ENCODE measurements around the gene NADSYN1. TPM values are rescaled to one million over a fixed set of nuclear protein-coding genes. Genes with fewer than 3 reads are reported as not detected.

Gene NADSYN1
- total and polyA plus RNA-seq, 8 donors = 53.2 to 78.9 (median 61.9) TPM

DNA sequence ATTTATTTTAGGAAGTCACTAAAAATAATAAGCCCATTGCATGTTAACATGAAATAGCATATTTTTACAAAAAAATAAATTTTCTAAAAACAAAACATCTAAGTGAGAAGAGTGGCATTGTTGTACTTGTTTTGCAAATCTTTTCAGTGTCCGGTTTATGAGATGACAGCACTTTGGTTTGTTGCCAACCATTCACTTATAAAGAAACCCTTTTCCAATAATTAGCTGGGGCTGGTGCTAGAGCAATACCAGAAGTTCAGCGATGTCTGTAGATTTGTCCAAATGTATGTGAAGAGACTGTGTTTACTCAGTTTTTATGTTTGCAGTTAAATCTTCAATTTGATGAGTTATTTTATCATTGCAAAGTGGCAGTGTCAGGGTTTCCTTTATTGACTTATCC lies 52.0 kb downstream of the NADSYN1 start:
- Histone ChIP-seq H3K36me3 (peaks cover 0 to 62% of the 10 kb centered on the region in 2 donors), H3K4me1 (peaks cover 0 to 5% of the 10 kb centered on the region in 2 donors)

DNA sequence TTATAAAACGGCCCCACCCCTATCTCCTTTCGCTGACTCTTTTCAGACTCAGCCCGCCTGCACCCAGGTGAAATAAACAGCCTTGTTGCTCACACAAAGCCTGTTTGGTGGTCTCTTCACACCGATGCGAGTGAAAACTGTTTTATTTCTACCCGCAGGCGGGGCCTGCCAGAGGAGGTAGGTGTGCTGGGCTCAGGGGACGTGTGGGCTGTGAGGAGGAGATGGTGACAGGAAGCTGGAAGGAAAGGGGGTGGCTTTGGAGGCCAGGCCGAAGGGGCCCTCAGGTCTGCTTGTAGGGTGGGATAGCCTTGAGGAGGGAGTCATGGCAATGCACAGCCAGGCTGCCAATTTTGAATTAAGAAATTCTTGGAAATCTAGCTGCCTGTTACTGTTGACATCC lies 52.8 kb downstream of the NADSYN1 start:
- ATAC-seq = no peak
- intact Hi-C loops (cut with DNase I) = no loop called here
- TF ChIP-seq, protein P1, sequence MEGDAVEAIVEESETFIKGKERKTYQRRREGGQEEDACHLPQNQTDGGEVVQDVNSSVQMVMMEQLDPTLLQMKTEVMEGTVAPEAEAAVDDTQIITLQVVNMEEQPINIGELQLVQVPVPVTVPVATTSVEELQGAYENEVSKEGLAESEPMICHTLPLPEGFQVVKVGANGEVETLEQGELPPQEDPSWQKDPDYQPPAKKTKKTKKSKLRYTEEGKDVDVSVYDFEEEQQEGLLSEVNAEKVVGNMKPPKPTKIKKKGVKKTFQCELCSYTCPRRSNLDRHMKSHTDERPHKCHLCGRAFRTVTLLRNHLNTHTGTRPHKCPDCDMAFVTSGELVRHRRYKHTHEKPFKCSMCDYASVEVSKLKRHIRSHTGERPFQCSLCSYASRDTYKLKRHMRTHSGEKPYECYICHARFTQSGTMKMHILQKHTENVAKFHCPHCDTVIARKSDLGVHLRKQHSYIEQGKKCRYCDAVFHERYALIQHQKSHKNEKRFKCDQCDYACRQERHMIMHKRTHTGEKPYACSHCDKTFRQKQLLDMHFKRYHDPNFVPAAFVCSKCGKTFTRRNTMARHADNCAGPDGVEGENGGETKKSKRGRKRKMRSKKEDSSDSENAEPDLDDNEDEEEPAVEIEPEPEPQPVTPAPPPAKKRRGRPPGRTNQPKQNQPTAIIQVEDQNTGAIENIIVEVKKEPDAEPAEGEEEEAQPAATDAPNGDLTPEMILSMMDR (IDR thresholded peaks at IDR 0.05) = no peak
- no peak overlapping the region for H3K27ac ChIP-seq
- H3K27me3 ChIP-seq = no peaks in the 10 kb centered on the region
- DNase-seq = no peak
- H3K36me3 ChIP-seq = peaks cover 0 to 55% of the 10 kb centered on the region in 2 donors
- peaks cover 0 to 24% of the 10 kb centered on the region in 2 donors for H3K9me3 ChIP-seq
- H3K4me1 ChIP-seq = no peaks in the 10 kb centered on the region
- no peak overlapping the region for H3K4me3 ChIP-seq

More for the DNA sequence above, 52.0 kb downstream of the NADSYN1 start:
- intact Hi-C loops (cut with DNase I) = no loop called here
- Histone ChIP-seq H3K4me3 (no peak overlapping the region), H3K9me3 (peaks cover 0 to 16% of the 10 kb centered on the region in 2 donors), H3K27ac (no peak overlapping the region), H3K27me3 (no peaks in the 10 kb centered on the region)
- DNase-seq (no peak), ATAC-seq (no peak)
- TF ChIP-seq, protein P1 (IDR thresholded peaks at IDR 0.05) = no peak

DNA sequence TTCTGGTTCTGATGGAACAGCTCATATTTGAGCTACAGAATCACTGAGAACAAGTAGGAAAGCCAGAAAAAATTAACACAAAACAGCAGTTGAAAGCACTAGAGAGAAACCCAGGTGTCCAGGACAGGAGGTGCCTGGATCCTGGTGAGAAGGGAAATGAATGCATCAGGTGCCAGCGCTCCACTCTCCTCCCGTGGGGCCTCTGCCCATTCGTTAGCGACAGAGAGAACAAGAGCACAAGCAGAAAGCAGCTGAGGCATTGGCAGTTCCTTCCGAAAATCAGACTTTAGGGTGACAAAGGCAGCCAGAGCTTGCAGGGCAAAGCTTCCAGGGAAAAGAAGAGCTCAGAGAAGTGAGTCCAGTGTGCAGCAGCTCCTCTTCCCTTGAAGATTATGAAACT lies 54.1 kb downstream of the NADSYN1 start:
- no peak for ATAC-seq
- Histone ChIP-seq H3K4me3 (no peak overlapping the region), H3K27me3 (no peaks in the 10 kb centered on the region), H3K36me3 (peaks cover 0 to 41% of the 10 kb centered on the region in 2 donors), H3K4me1 (no peaks in the 10 kb centered on the region), H3K9me3 (peaks cover 0 to 29% of the 10 kb centered on the region in 2 donors), H3K27ac (no peak overlapping the region)
- TF ChIP-seq, protein P1 (IDR thresholded peaks at IDR 0.05) = no peak
- intact Hi-C loops (cut with DNase I) = no loop called here
- no peak for DNase-seq

DNA sequence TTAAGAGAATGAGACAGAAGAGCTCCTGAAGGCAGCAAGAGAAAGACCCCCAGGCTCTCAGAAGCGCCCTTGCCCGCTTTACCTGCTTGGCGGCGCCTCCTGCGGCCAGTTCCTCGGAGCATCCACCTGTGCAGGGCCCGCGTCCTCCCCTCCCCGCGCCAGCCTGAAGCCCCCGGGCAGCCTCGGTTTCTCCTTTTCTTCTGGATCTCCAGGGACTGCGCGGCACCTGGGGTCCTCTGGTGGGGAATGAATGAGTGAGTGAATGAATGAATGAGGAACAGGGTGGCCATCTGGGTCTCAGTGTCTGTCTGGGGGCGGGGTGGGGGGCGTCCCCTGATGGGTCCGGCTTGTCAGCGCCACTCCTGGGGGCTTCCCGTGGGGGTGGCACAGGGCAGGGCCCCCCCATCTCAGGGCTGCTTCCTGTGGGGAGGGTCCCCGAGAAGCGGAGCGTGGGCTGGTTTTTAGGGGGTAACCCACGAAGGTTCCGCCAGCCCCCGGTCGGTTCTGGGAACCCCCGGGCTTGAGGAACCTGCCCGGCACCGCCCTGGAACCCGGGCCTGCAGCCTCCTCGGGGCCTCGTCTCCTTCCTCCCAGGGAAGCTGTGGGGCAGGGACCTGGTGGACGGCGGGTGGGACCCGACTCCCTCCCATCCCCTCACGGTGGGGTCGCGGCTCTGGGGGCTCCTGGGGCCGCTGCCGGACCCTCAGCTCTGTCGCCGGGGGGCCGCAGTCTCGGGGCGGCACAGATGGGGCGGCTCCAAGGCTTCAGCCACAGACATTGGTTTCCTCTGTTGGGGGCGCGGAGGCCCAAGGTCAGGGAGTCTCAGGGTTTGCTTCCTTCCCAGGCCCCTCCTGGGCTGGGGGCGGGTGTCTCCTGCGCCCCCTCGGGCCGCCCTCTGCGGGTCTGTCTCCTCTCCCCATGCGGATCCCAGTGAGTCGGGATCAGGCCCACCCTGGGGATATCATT lies 65.8 kb downstream of the NADSYN1 start:
- Histone ChIP-seq H3K9me3 (no peaks in the 10 kb centered on the region), H3K4me3 (no peak overlapping the region), H3K27ac (no peak overlapping the region), H3K36me3 (no peaks in the 10 kb centered on the region), H3K4me1 (no peaks in the 10 kb centered on the region), H3K27me3 (no peaks in the 10 kb centered on the region)
- DNase-seq = no peak
- TF ChIP-seq, protein P1 (IDR thresholded peaks at IDR 0.05) = no peak
- no peak for ATAC-seq
- intact Hi-C loops (cut with DNase I) = no loop called here

DNA sequence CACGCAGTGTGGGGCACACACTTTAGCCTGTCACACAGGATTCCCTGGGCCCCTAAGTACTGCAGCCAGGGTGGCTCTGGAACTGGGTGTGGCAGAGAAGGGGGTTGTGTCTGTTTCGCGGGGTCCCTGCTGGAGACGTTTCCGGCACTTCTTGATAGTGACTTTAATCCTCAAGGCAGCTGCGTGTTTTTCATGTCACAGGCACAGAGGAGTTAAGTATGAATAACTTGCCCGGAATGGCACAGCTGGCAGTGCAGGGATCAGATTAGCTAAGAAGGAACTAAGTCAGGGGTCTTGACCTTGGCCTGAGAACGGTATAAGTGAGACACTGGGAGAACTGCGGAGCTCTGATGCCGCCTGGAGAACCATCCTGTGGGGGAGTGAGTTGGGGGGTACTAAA lies 66.5 kb downstream of the NADSYN1 start:
- Histone ChIP-seq H3K27me3 (no peaks in the 10 kb centered on the region), H3K27ac (no peak overlapping the region), H3K4me1 (no peaks in the 10 kb centered on the region), H3K9me3 (no peaks in the 10 kb centered on the region), H3K4me3 (no peak overlapping the region), H3K36me3 (no peaks in the 10 kb centered on the region)
- intact Hi-C loops (cut with DNase I) = no loop called here
- DNase-seq (no peak), ATAC-seq (no peak)
- TF ChIP-seq, protein P1 (IDR thresholded peaks at IDR 0.05) = no peak
